Astrocyte of the spinal cord (primary cell): Measurements from ENCODE around the gene FCN1.

Experiments used
- DNase-seq: peaks from one replicate; pipeline ENCODE4 v3.0.0; 2011; ENCODE audit warnings: low read depth, low spot score
- H3K4me3 ChIP-seq: 2 replicates; pipeline ENCODE4 v1.5.1; 2011; ENCODE audit warnings: low read depth, mild to moderate bottlenecking, low read length, moderate library complexity
- CTCF ChIP-seq: IDR thresholded peaks from 2 replicates; pipeline ENCODE4 v1.5.1; 2012; ENCODE audit warnings: low read depth, mild to moderate bottlenecking, low read length, inconsistent platforms
- in situ Hi-C: cut with HindIII; loops from 2 replicates; pipeline ENCODE4 v1.10.0; 2017; ENCODE audit warnings: low sequenced_read_pairs

The FCN1 gene

GRCh38 chr9:134915046-134915985 lies 2.4 kb downstream of the FCN1 start:
- TF ChIP-seq CTCF: no peak
- DNase-seq: no peak
- H3K4me3 ChIP-seq: no peak overlapping the region
- in situ Hi-C loops: no loop called here

GRCh38 chr9:134914501-134914834 lies 3.2 kb downstream of the FCN1 start:
- DNase-seq: no peak
- H3K4me3 ChIP-seq: no peak overlapping the region
- no peak for TF ChIP-seq CTCF
- in situ Hi-C loops: no loop called here

- in situ Hi-C loops: no loop called here
- no peak for DNase-seq
- TF ChIP-seq CTCF: no peak
- no peak overlapping the region for H3K4me3 ChIP-seq
Observed at GRCh38 chr9:134913713-134914500, 3.8 kb downstream of the FCN1 start.

GRCh38 chr9:134913041-134913712 lies 4.5 kb downstream of the FCN1 start:
- H3K4me3 ChIP-seq: no peak overlapping the region
- TF ChIP-seq CTCF: no peak
- in situ Hi-C loops: no loop called here
- no peak for DNase-seq

- in situ Hi-C loops: no loop called here
- DNase-seq: no peak
- no peak for TF ChIP-seq CTCF
- H3K4me3 ChIP-seq: no peak overlapping the region
Observed at GRCh38 chr9:134912126-134912840, 5.4 kb downstream of the FCN1 start.
